HEK293 (cell line): ENCODE results near the gene DENND6B.
A peak's percentile ranks its signal among the peaks of the same experiment; 100 is the strongest.

Experiments
- EGR2 ChIP-seq: fragments of 450-650 bp; formaldehyde crosslinking; IDR thresholded peaks from 2 replicates; pipeline ENCODE4 v1.5.1; 2016; ENCODE audit warnings: low read depth, missing biosample characterization, missing genetic modification characterization
- GLI2 ChIP-seq: fragments of 450-650 bp; formaldehyde crosslinking; IDR thresholded peaks from 2 replicates; pipeline ENCODE4; 2017; ENCODE audit warnings: missing biosample characterization, missing genetic modification characterization, low read depth, borderline replicate concordance
- GLIS1 ChIP-seq: fragments of 450-650 bp; formaldehyde crosslinking; IDR thresholded peaks from 2 replicates; pipeline ENCODE4 v1.5.1; 2016; ENCODE audit warnings: missing biosample characterization, missing genetic modification characterization
- GLIS2 ChIP-seq: fragments of 450-650 bp; formaldehyde crosslinking; IDR thresholded peaks from 2 replicates; pipeline ENCODE4 v1.5.1; 2016; ENCODE audit warnings: missing biosample characterization, missing genetic modification characterization
- HIC1 ChIP-seq: fragments of 450-650 bp; formaldehyde crosslinking; IDR thresholded peaks from 2 replicates; pipeline ENCODE4 v1.5.1; 2016; ENCODE audit warnings: missing biosample characterization, missing genetic modification characterization
- HOXA7 ChIP-seq: sonication (generic); formaldehyde crosslinking; IDR thresholded peaks from 2 replicates; pipeline ENCODE4 v1.8.1; 2022; ENCODE audit warnings: missing genetic modification reagents, borderline replicate concordance
- KLF7 ChIP-seq: fragments of 450-650 bp; formaldehyde crosslinking; IDR thresholded peaks from 2 replicates; pipeline ENCODE4 v1.5.1; 2016; ENCODE audit warnings: missing biosample characterization, missing genetic modification characterization, borderline replicate concordance
- KLF8 ChIP-seq: fragments of 450-650 bp; formaldehyde crosslinking; IDR thresholded peaks from 2 replicates; pipeline ENCODE4 v1.5.1; 2016; ENCODE audit warnings: missing biosample characterization, missing genetic modification characterization
- MYNN ChIP-seq: fragments of 450-650 bp; formaldehyde crosslinking; IDR thresholded peaks from 2 replicates; pipeline ENCODE4 v1.5.1; 2016; ENCODE audit warnings: missing biosample characterization, missing genetic modification characterization, borderline replicate concordance
- RBAK ChIP-seq: fragments of 450-650 bp; formaldehyde crosslinking; IDR thresholded peaks from 2 replicates; pipeline ENCODE4 v1.5.1; 2016; ENCODE audit warnings: missing biosample characterization, missing genetic modification characterization
- SP3 ChIP-seq: fragments of 450-650 bp; formaldehyde crosslinking; IDR thresholded peaks from 2 replicates; pipeline ENCODE4 v1.5.1; 2016; ENCODE audit warnings: missing biosample characterization, missing genetic modification characterization
- ZBTB1 ChIP-seq: fragments of 450-650 bp; formaldehyde crosslinking; IDR thresholded peaks from 2 replicates; pipeline ENCODE4 v1.5.1; 2016; ENCODE audit warnings: missing biosample characterization, missing genetic modification characterization
- ZFHX2 ChIP-seq: fragments of 450-650 bp; formaldehyde crosslinking; conservative IDR thresholded peaks from 2 replicates; pipeline ENCODE4 v1.5.1; 2016; ENCODE audit warnings: missing biosample characterization, missing genetic modification characterization
- ZNF214 ChIP-seq: fragments of 450-650 bp; formaldehyde crosslinking; IDR thresholded peaks from 2 replicates; pipeline ENCODE4 v1.5.1; 2017; ENCODE audit warnings: missing biosample characterization, mild to moderate bottlenecking, missing genetic modification characterization, borderline replicate concordance
- ZNF37A ChIP-seq: fragments of 450-650 bp; IDR thresholded peaks from 2 replicates; pipeline ENCODE4 v1.5.1; 2018; ENCODE audit warnings: missing biosample characterization, missing genetic modification characterization
- ZNF391 ChIP-seq: fragments of 450-650 bp; formaldehyde crosslinking; IDR thresholded peaks from 2 replicates; pipeline ENCODE4 v1.5.1; 2016; ENCODE audit warnings: low read depth, missing biosample characterization, missing genetic modification characterization, borderline replicate concordance
- ZNF423 ChIP-seq: fragments of 450-650 bp; formaldehyde crosslinking; IDR thresholded peaks from 2 replicates; pipeline ENCODE4 v1.5.1; 2016; ENCODE audit warnings: missing biosample characterization, missing genetic modification characterization
- ZNF549 ChIP-seq: fragments of 450-650 bp; IDR thresholded peaks from 2 replicates; pipeline ENCODE4 v1.5.1; 2018; ENCODE audit warnings: missing biosample characterization, missing genetic modification characterization, mild to moderate bottlenecking, inconsistent platforms, moderate library complexity
- ZNF571 ChIP-seq: fragments of 450-650 bp; formaldehyde crosslinking; IDR thresholded peaks from 2 replicates; pipeline ENCODE4 v1.5.0; 2017; ENCODE audit warnings: missing biosample characterization, missing genetic modification characterization
- ZNF624 ChIP-seq: fragments of 450-650 bp; formaldehyde crosslinking; IDR thresholded peaks from 2 replicates; pipeline ENCODE4 v1.5.1; 2017; ENCODE audit warnings: missing biosample characterization, missing genetic modification characterization
- ZNF660 ChIP-seq: fragments of 450-650 bp; IDR thresholded peaks from 2 replicates; pipeline ENCODE4 v1.5.1; 2018; ENCODE audit warnings: missing biosample characterization, mild to moderate bottlenecking, missing genetic modification characterization
- ZNF707 ChIP-seq: fragments of 450-650 bp; formaldehyde crosslinking; IDR thresholded peaks from 2 replicates; pipeline ENCODE4 v1.5.1; 2016; ENCODE audit warnings: missing biosample characterization, missing genetic modification characterization
- ZNF830 ChIP-seq: fragments of 450-650 bp; IDR thresholded peaks from 2 replicates; pipeline ENCODE4 v1.5.0; 2018; ENCODE audit warnings: missing biosample characterization, missing genetic modification characterization, low read depth, mild to moderate bottlenecking, moderate library complexity
- ZSCAN30 ChIP-seq: fragments of 450-650 bp; IDR thresholded peaks from 2 replicates; pipeline ENCODE4 v1.5.1; 2018; ENCODE audit warnings: missing biosample characterization, mild to moderate bottlenecking, missing genetic modification characterization, moderate library complexity
- ZSCAN4 ChIP-seq: fragments of 450-650 bp; formaldehyde crosslinking; IDR thresholded peaks from 2 replicates; pipeline ENCODE4 v1.5.1; 2017; ENCODE audit warnings: missing biosample characterization, missing genetic modification characterization
- TF ChIP-seq, protein P1 (sequence below): fragments of 450-650 bp; formaldehyde crosslinking; IDR thresholded peaks from 2 replicates; pipeline ENCODE4 v1.5.1; 2016; ENCODE audit warnings: missing biosample characterization, missing genetic modification characterization, low read depth
- TF ChIP-seq, protein P2 (sequence below): fragments of 450-650 bp; formaldehyde crosslinking; IDR thresholded peaks from 2 replicates; pipeline ENCODE4 v1.5.1; 2016; ENCODE audit warnings: missing biosample characterization, missing genetic modification characterization
- TF ChIP-seq, protein P3 (sequence below): fragments of 450-650 bp; formaldehyde crosslinking; IDR thresholded peaks from 2 replicates; pipeline ENCODE4 v1.5.1; 2016; ENCODE audit warnings: missing biosample characterization, missing genetic modification characterization
- TF ChIP-seq, protein P4 (sequence below): fragments of 450-650 bp; formaldehyde crosslinking; IDR thresholded peaks from 2 replicates; pipeline ENCODE4 v1.5.1; 2016; ENCODE audit warnings: missing biosample characterization, missing genetic modification characterization
- TF ChIP-seq, protein P5 (sequence below): fragments of 450-650 bp; formaldehyde crosslinking; IDR thresholded peaks from 2 replicates; pipeline ENCODE4 v1.5.1; 2016; ENCODE audit warnings: missing biosample characterization, missing genetic modification characterization

The DENND6B gene

DNA sequence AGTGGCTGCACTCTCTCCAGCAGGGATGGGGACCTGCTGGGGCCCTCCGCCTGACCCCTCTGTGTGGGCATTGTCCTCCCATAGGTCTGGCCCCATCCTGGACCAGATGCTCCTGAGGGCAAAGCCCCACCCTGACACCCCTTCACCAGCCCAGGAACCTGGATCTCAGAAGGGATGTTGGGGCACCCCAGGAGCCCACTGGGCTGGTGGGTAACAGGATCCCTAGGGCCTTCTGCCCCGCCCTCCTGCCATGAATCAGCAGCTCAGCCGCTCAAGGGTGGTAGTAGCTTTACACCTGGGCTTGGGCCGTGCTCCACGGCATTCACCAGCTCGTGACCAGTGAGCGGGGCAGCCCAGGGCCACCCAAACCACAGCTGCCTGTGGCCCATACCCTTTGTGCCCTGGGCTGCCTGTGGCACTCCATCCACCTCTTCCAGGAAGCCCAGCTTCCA, 64.3 kb downstream of the DENND6B start (continued):
- TF ChIP-seq, protein P1, sequence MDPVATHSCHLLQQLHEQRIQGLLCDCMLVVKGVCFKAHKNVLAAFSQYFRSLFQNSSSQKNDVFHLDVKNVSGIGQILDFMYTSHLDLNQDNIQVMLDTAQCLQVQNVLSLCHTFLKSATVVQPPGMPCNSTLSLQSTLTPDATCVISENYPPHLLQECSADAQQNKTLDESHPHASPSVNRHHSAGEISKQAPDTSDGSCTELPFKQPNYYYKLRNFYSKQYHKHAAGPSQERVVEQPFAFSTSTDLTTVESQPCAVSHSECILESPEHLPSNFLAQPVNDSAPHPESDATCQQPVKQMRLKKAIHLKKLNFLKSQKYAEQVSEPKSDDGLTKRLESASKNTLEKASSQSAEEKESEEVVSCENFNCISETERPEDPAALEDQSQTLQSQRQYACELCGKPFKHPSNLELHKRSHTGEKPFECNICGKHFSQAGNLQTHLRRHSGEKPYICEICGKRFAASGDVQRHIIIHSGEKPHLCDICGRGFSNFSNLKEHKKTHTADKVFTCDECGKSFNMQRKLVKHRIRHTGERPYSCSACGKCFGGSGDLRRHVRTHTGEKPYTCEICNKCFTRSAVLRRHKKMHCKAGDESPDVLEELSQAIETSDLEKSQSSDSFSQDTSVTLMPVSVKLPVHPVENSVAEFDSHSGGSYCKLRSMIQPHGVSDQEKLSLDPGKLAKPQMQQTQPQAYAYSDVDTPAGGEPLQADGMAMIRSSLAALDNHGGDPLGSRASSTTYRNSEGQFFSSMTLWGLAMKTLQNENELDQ (tag by site-specific recombination) = no peak
- no peak for TF ChIP-seq EGR2
- TF ChIP-seq HOXA7 (CRISPR knock-in tag) = no peak
- TF ChIP-seq KLF8 (tag by site-specific recombination) = peak; percentile 42
- TF ChIP-seq SP3 (tag by site-specific recombination) = no peak
- no peak for TF ChIP-seq ZSCAN4 (tag by site-specific recombination)
- peak; percentile 86 for TF ChIP-seq GLIS2 (tag by site-specific recombination)
- TF ChIP-seq ZNF707 (tag by site-specific recombination) = no peak
- no peak for TF ChIP-seq ZNF37A (tag by site-specific recombination)
- TF ChIP-seq GLI2 (tag by site-specific recombination) = no peak
- TF ChIP-seq ZNF391 = no peak
- TF ChIP-seq ZNF214 (tag by site-specific recombination) = no peak
- peak; percentile 53 for TF ChIP-seq HIC1 (tag by site-specific recombination)
- TF ChIP-seq, protein P2, sequence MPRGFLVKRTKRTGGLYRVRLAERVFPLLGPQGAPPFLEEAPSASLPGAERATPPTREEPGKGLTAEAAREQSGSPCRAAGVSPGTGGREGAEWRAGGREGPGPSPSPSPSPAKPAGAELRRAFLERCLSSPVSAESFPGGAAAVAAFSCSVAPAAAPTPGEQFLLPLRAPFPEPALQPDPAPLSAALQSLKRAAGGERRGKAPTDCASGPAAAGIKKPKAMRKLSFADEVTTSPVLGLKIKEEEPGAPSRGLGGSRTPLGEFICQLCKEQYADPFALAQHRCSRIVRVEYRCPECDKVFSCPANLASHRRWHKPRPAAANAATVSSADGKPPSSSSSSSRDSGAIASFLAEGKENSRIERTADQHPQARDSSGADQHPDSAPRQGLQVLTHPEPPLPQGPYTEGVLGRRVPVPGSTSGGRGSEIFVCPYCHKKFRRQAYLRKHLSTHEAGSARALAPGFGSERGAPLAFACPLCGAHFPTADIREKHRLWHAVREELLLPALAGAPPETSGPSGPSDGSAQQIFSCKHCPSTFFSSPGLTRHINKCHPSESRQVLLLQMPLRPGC (tag by site-specific recombination) = no peak
- TF ChIP-seq, protein P3, sequence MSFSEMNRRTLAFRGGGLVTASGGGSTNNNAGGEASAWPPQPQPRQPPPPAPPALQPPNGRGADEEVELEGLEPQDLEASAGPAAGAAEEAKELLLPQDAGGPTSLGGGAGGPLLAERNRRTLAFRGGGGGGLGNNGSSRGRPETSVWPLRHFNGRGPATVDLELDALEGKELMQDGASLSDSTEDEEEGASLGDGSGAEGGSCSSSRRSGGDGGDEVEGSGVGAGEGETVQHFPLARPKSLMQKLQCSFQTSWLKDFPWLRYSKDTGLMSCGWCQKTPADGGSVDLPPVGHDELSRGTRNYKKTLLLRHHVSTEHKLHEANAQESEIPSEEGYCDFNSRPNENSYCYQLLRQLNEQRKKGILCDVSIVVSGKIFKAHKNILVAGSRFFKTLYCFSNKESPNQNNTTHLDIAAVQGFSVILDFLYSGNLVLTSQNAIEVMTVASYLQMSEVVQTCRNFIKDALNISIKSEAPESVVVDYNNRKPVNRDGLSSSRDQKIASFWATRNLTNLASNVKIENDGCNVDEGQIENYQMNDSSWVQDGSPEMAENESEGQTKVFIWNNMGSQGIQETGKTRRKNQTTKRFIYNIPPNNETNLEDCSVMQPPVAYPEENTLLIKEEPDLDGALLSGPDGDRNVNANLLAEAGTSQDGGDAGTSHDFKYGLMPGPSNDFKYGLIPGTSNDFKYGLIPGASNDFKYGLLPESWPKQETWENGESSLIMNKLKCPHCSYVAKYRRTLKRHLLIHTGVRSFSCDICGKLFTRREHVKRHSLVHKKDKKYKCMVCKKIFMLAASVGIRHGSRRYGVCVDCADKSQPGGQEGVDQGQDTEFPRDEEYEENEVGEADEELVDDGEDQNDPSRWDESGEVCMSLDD = peak; percentile 52; the same call in 1 of the 2 replicates
- no peak for TF ChIP-seq ZFHX2 (tag by site-specific recombination)
- TF ChIP-seq ZNF423 (tag by site-specific recombination) = no peak
- peak; percentile 50; the same call in 1 of the 2 replicates for TF ChIP-seq GLIS1 (tag by site-specific recombination)
- TF ChIP-seq, protein P4, sequence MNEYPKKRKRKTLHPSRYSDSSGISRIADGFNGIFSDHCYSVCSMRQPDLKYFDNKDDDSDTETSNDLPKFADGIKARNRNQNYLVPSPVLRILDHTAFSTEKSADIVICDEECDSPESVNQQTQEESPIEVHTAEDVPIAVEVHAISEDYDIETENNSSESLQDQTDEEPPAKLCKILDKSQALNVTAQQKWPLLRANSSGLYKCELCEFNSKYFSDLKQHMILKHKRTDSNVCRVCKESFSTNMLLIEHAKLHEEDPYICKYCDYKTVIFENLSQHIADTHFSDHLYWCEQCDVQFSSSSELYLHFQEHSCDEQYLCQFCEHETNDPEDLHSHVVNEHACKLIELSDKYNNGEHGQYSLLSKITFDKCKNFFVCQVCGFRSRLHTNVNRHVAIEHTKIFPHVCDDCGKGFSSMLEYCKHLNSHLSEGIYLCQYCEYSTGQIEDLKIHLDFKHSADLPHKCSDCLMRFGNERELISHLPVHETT (tag by site-specific recombination) = no peak
- TF ChIP-seq ZNF830 = no peak
- no peak for TF ChIP-seq MYNN (tag by site-specific recombination)
- TF ChIP-seq ZBTB1 (tag by site-specific recombination) = no peak
- TF ChIP-seq ZNF660 (tag by site-specific recombination) = no peak
- TF ChIP-seq KLF7 (tag by site-specific recombination) = peak; percentile 20; the same call in 1 of the 2 replicates
- TF ChIP-seq ZNF571 (tag by site-specific recombination) = no peak
- TF ChIP-seq ZNF624 (tag by site-specific recombination) = no peak
- TF ChIP-seq, protein P5, sequence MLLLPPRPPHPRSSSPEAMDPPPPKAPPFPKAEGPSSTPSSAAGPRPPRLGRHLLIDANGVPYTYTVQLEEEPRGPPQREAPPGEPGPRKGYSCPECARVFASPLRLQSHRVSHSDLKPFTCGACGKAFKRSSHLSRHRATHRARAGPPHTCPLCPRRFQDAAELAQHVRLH (tag by site-specific recombination) = no peak
- no peak for TF ChIP-seq ZNF549
- no peak for TF ChIP-seq RBAK (tag by site-specific recombination)
- no peak for TF ChIP-seq ZSCAN30
